SK-N-SH (cell line): ENCODE data around the gene NOD1. TPM values are rescaled to one million over a fixed set of nuclear protein-coding genes. Genes with fewer than 3 reads are reported as not detected.

Experiments
- CTCF ChIA-PET: fragments of 300-600, 350-600 bp; formaldehyde crosslinking; extraction: SDS; loops from one replicate; lab custom pipeline; 2021; lab: Yijun Ruan, JAX
- POLR2A ChIA-PET: fragments of 350-600 bp; sonication (Branson Sonifier 250); formaldehyde crosslinking; extraction: SDS; loops from one replicate; lab custom pipeline; 2020; ENCODE audit warnings: antibody characterized with exemption, inconsistent platforms; lab: Yijun Ruan, JAX
- DNase-seq: peaks from one replicate; pipeline ENCODE4 v3.0.0; 2012
- H2AFZ ChIP-seq: fragments of 200-600 bp; sonication (generic); 2 replicates; pipeline ENCODE4 v1.8.1; 2016; ENCODE audit warnings: antibody characterized with exemption, mild to moderate bottlenecking, low read depth
- H3F3A ChIP-seq: fragments of 200-600 bp; sonication (generic); replicated peaks from 2 replicates; pipeline ENCODE3; 2016; ENCODE audit warnings: antibody characterized with exemption, mild to moderate bottlenecking; ENCODE audit not compliant: insufficient read depth
- H3K27ac ChIP-seq, 2 experiments: fragments of 200-500 bp in 1 of 2; fragments of 200-600 bp in 1 of 2; sonication (Bioruptor generic) in 1 of 2; sonication (generic), shearing (Covaris generic) in 1 of 2; 2 replicates each; pipeline versions ENCODE4 v1.5.1 to v1.6.1; 2014 to 2016; ENCODE audit warnings: low read depth in 2 of 2, inconsistent platforms in 1 of 2, low read length in 1 of 2, mild to moderate bottlenecking in 1 of 2, mixed read lengths in 1 of 2
- H3K27me3 ChIP-seq: fragments of 200-600 bp; sonication (generic), shearing (Covaris generic); 2 replicates; pipeline ENCODE4 v1.6.1; 2016; ENCODE audit warnings: mixed run types; ENCODE audit not compliant: insufficient read depth
- H3K36me3 ChIP-seq, 2 experiments: fragments of 200-500 bp in 1 of 2; fragments of 200-600 bp in 1 of 2; sonication (Bioruptor generic) in 1 of 2; sonication (generic) in 1 of 2; replicated peaks in 1 of 2; 2 replicates each; pipeline versions ENCODE3 to v1.5.1; 2014 to 2016; ENCODE audit warnings: low read length in 1 of 2, mild to moderate bottlenecking in 1 of 2; ENCODE audit not compliant: insufficient read depth in 2 of 2, control insufficient read depth in 1 of 2
- H3K4me1 ChIP-seq, 2 experiments: fragments of 200-500 bp in 1 of 2; fragments of 200-600 bp in 1 of 2; sonication (Bioruptor generic) in 1 of 2; sonication (generic), shearing (Covaris generic) in 1 of 2; 2 replicates each; pipeline versions ENCODE4 v1.5.1 to v1.6.1; 2014 to 2016; ENCODE audit warnings: low read depth in 1 of 2, low read length in 1 of 2, mixed run types in 1 of 2; ENCODE audit not compliant: insufficient read depth in 2 of 2, control insufficient read depth in 1 of 2
- H3K4me2 ChIP-seq: fragments of 200-600 bp; sonication (generic), shearing (Covaris generic); 2 replicates; pipeline ENCODE4 v1.6.1; 2017; ENCODE audit warnings: mixed run types
- H3K4me3 ChIP-seq, 2 experiments: fragments of 200-500 bp in 1 of 2; fragments of 200-600 bp in 1 of 2; sonication (Bioruptor generic) in 1 of 2; sonication (generic), shearing (Covaris generic) in 1 of 2; 2 replicates each; pipeline versions ENCODE4 v1.5.1 to v1.8.1; 2014 to 2016; ENCODE audit warnings: low read depth in 2 of 2, inconsistent platforms in 1 of 2, low read length in 1 of 2, mild to moderate bottlenecking in 1 of 2, mixed read lengths in 1 of 2, moderate library complexity in 1 of 2
- H3K79me2 ChIP-seq: fragments of 200-600 bp; sonication (generic); 2 replicates; pipeline ENCODE4 v1.8.1; 2017; ENCODE audit warnings: mild to moderate bottlenecking; ENCODE audit not compliant: insufficient read depth
- H3K9ac ChIP-seq: fragments of 200-600 bp; sonication (generic); 2 replicates; pipeline ENCODE4 v1.6.1; 2017; ENCODE audit warnings: mixed run types
- H3K9me2 ChIP-seq: fragments of 200-600 bp; sonication (generic); 2 replicates; pipeline ENCODE4 v1.6.1; 2017; ENCODE audit warnings: mixed run types
- H3K9me3 ChIP-seq: fragments of 200-600 bp; sonication (generic); 2 replicates; pipeline ENCODE4 v1.6.1; 2017; ENCODE audit warnings: mixed run types, mild to moderate bottlenecking, moderate library complexity
- H4K20me1 ChIP-seq: fragments of 200-600 bp; sonication (generic); 2 replicates; pipeline ENCODE4 v1.6.1; 2017; ENCODE audit warnings: mild to moderate bottlenecking, mixed run types; ENCODE audit not compliant: insufficient read depth
- ELF1 ChIP-seq: IDR thresholded peaks from 2 replicates; pipeline ENCODE4 v1.4.0; 2012
- FOSL2 ChIP-seq: IDR thresholded peaks from 2 replicates; pipeline ENCODE4 v1.4.0; 2012; ENCODE audit warnings: low read depth, mild to moderate bottlenecking, moderate library complexity, borderline replicate concordance
- JUND ChIP-seq: IDR thresholded peaks from 2 replicates; pipeline ENCODE4 v1.4.0; 2012
- MEF2A ChIP-seq: IDR thresholded peaks from 2 replicates; pipeline ENCODE4 v1.4.0; 2012; ENCODE audit warnings: low read depth, borderline replicate concordance
- NFIC ChIP-seq: IDR thresholded peaks from 2 replicates; pipeline ENCODE4 v1.4.0; 2012; ENCODE audit warnings: borderline replicate concordance
- POLR2AphosphoS5 ChIP-seq: IDR thresholded peaks from 2 replicates; pipeline ENCODE4 v1.6.1; 2012; ENCODE audit warnings: low read depth, low read length
- SIN3A ChIP-seq: IDR thresholded peaks from 2 replicates; pipeline ENCODE4 v1.6.1; 2012; ENCODE audit warnings: low read depth, mild to moderate bottlenecking, low read length, moderate library complexity, borderline replicate concordance
- SMC3 ChIP-seq: IDR thresholded peaks from 2 replicates; pipeline ENCODE4 v1.6.1; 2012; ENCODE audit warnings: low read depth, low read length, improper control_type of control experiment
- TCF12 ChIP-seq: IDR thresholded peaks from 2 replicates; pipeline ENCODE4 v1.4.0; 2012
- YY1 ChIP-seq: IDR thresholded peaks from 2 replicates; pipeline ENCODE4 v1.4.0; 2012; ENCODE audit warnings: low read depth, mild to moderate bottlenecking
- WGBS: methylation state at CpG from one replicate; pipeline ENCODE4 v1.1.6; 2017; ENCODE audit warnings: low lambda C conversion rate; 5-methylcytosine and 5-hydroxymethylcytosine counted together
- polyA plus RNA-seq, 3 experiments: library from polyadenylated mRNA; depleted of rRNA; stranded (reverse); fragments of >200 nt; gene quantifications; 2 replicates each; pipeline ENCODE4 v1.2.3, GENCODE V29; 2012
- TF ChIP-seq, protein P1 (sequence below): IDR thresholded peaks from 2 replicates; pipeline ENCODE4 v1.4.0; 2012; ENCODE audit warnings: low read depth, borderline replicate concordance
- TF ChIP-seq, protein P2 (sequence below): IDR thresholded peaks from 2 replicates; pipeline ENCODE4 v1.4.0; 2012; ENCODE audit warnings: low read depth
- TF ChIP-seq, protein P3 (sequence below): fragments of 150-350 bp; IDR thresholded peaks from 2 replicates; pipeline ENCODE4 v1.6.1; 2016; ENCODE audit warnings: mild to moderate bottlenecking, low read depth, low read length
- TF ChIP-seq, protein P4 (sequence below): IDR thresholded peaks from 2 replicates; pipeline ENCODE4; 2012

Gene NOD1
- polyA plus RNA-seq, 1 of the 3 experiments (the other 2 are of a cell fraction) = 5.5 TPM

DNA sequence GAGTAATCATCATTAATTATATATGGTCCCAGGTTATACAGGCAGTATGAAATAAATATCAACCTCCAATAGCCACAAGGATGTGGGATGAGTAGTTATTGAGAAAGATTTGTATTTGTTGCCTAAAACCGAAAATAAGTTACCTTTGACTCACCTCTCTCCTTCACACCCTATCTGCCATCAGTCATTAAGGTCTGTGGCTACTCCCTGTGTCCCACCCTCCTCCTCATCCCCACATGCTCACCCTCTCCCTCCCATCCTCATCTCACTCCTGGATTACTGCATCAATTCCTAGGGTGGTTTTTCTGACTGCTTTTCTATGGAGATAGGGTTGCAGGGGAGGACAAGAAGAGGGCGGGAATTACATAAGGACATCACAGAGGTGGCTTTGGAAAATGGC, 35.2 kb upstream of the NOD1 start:
- 77% methylated on average over 2 of the region's 2 CpGs for WGBS
- Histone ChIP-seq H3K9me3 (no peaks in the 10 kb centered on the region), H3F3A (no peaks in the 10 kb centered on the region), H3K4me3 (no peak overlapping the region), H4K20me1 (no peaks in the 10 kb centered on the region), H3K27me3 (no peaks in the 10 kb centered on the region), H3K4me2 (no peak overlapping the region), H3K9me2 (no peaks in the 10 kb centered on the region), H2AFZ (no peak overlapping the region), H3K4me1 (peaks cover 0 to 10% of the 10 kb centered on the region in 2 experiments; a peak in 2 of 4 replicates), H3K27ac (no peak overlapping the region), H3K36me3 (no peaks in the 10 kb centered on the region), H3K9ac (no peak overlapping the region), H3K79me2 (no peaks in the 10 kb centered on the region)
- DNase-seq = no peak
- ChIA-PET POLR2A (no interaction called here), CTCF (interaction anchor here (1.2 to 4.8 kb wide), 3 partner anchors 37 to 51 kb away, joined by 3 to 27 read pairs (median 9); no protein-coding TSS in a partner anchor)
- TF ChIP-seq, protein P1, sequence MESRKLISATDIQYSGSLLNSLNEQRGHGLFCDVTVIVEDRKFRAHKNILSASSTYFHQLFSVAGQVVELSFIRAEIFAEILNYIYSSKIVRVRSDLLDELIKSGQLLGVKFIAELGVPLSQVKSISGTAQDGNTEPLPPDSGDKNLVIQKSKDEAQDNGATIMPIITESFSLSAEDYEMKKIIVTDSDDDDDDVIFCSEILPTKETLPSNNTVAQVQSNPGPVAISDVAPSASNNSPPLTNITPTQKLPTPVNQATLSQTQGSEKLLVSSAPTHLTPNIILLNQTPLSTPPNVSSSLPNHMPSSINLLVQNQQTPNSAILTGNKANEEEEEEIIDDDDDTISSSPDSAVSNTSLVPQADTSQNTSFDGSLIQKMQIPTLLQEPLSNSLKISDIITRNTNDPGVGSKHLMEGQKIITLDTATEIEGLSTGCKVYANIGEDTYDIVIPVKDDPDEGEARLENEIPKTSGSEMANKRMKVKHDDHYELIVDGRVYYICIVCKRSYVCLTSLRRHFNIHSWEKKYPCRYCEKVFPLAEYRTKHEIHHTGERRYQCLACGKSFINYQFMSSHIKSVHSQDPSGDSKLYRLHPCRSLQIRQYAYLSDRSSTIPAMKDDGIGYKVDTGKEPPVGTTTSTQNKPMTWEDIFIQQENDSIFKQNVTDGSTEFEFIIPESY = no peak

DNA sequence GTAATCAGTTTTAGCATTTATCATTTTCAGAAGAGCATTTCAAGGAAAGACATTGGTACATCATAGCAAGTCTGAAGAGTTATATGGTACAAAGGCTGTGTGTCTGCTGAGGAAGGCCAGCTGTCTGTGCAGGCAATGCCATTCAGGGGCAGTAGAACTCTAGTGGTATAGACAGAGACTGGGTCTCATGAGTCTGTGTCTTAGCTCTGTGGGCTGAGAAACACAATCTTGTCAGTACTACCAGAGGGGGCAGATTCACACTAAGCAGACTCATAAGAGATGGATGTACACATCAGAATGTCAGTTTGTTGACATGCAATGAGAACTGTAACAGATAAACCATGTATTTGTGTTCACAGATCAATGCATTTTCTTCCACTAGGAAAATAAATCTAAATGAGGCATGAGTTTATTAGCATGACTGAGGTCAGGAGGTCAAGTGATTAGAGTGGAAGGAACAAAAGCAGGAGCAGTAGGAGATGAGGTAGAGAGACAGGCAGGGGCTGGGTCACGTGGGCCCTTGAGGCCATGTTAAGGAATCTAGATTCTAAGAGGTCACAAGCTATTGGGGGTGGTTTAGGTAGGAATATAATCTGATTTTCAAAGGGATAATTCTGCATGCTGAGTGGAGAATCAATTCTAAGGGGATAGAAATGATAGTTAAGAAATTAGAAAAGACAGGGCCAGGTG, 33.5 kb upstream of the NOD1 start:
- no peaks in the 10 kb centered on the region for H4K20me1 ChIP-seq
- no peak overlapping the region for H3K27ac ChIP-seq
- H3K4me1 ChIP-seq = peaks cover 0 to 10% of the 10 kb centered on the region in 2 experiments; a peak in 2 of 4 replicates
- H3K27me3 ChIP-seq = no peaks in the 10 kb centered on the region
- H3K4me3 ChIP-seq = no peak overlapping the region
- POLR2A ChIA-PET = interaction anchor here (1.0 kb wide), 1 partner anchor 82 kb away, joined by 4 read pairs; no protein-coding TSS in a partner anchor
- H3K9me3 ChIP-seq = no peaks in the 10 kb centered on the region
- no peaks in the 10 kb centered on the region for H3F3A ChIP-seq
- H3K79me2 ChIP-seq = no peaks in the 10 kb centered on the region
- no peak for TF ChIP-seq SIN3A
- TF ChIP-seq ELF1 = no peak
- no peak for TF ChIP-seq FOSL2
- TF ChIP-seq YY1 = no peak
- no peak for TF ChIP-seq POLR2AphosphoS5
- no peak for TF ChIP-seq TCF12
- TF ChIP-seq, protein P2, sequence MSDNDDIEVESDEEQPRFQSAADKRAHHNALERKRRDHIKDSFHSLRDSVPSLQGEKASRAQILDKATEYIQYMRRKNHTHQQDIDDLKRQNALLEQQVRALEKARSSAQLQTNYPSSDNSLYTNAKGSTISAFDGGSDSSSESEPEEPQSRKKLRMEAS = no peak
- no peak for TF ChIP-seq JUND
- TF ChIP-seq NFIC = no peak
- TF ChIP-seq SMC3 = no peak
- no peak for TF ChIP-seq MEF2A
- TF ChIP-seq, protein P3, sequence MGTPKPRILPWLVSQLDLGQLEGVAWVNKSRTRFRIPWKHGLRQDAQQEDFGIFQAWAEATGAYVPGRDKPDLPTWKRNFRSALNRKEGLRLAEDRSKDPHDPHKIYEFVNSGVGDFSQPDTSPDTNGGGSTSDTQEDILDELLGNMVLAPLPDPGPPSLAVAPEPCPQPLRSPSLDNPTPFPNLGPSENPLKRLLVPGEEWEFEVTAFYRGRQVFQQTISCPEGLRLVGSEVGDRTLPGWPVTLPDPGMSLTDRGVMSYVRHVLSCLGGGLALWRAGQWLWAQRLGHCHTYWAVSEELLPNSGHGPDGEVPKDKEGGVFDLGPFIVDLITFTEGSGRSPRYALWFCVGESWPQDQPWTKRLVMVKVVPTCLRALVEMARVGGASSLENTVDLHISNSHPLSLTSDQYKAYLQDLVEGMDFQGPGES = no peak
- TF ChIP-seq, protein P4, sequence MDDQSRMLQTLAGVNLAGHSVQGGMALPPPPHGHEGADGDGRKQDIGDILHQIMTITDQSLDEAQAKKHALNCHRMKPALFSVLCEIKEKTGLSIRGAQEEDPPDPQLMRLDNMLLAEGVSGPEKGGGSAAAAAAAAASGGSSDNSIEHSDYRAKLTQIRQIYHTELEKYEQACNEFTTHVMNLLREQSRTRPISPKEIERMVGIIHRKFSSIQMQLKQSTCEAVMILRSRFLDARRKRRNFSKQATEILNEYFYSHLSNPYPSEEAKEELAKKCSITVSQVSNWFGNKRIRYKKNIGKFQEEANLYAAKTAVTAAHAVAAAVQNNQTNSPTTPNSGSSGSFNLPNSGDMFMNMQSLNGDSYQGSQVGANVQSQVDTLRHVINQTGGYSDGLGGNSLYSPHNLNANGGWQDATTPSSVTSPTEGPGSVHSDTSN = no peak
- H3K36me3 ChIP-seq = no peaks in the 10 kb centered on the region
- no peaks in the 10 kb centered on the region for H3K9me2 ChIP-seq
- DNase-seq = no peak
- no peak overlapping the region for H3K9ac ChIP-seq
- CTCF ChIA-PET = interaction anchor here (0.9 to 4.8 kb wide), 9 partner anchors 10 to 348 kb away, joined by 3 to 55 read pairs (median 17); no protein-coding TSS in a partner anchor
- H3K4me2 ChIP-seq = no peak overlapping the region
- 82% methylated on average over 1 of the region's 1 CpG for WGBS
- H2AFZ ChIP-seq = no peak overlapping the region
